Measurements from ENCODE around the gene RBM11.

DNA sequence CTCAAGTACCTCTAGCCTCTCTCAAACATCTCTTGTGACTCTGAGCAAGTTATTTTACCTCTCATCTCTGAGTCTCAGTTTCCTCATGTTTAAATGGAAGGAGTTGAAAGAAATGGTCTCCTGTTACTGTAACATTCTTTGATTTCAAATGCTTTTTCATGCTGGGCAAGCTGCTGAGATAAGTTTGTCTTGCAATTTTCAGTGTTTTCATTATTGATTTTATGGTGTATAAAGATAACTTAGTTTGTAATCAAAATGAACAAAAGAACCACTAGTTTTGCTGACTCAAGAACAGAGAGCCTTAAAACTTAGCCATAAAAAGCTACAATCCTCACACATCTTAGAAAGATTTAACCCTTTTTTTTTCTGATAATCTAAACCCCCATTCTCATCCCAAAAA, 9.7 kb upstream of the RBM11 start:
- TF ChIP-seq, protein P1, sequence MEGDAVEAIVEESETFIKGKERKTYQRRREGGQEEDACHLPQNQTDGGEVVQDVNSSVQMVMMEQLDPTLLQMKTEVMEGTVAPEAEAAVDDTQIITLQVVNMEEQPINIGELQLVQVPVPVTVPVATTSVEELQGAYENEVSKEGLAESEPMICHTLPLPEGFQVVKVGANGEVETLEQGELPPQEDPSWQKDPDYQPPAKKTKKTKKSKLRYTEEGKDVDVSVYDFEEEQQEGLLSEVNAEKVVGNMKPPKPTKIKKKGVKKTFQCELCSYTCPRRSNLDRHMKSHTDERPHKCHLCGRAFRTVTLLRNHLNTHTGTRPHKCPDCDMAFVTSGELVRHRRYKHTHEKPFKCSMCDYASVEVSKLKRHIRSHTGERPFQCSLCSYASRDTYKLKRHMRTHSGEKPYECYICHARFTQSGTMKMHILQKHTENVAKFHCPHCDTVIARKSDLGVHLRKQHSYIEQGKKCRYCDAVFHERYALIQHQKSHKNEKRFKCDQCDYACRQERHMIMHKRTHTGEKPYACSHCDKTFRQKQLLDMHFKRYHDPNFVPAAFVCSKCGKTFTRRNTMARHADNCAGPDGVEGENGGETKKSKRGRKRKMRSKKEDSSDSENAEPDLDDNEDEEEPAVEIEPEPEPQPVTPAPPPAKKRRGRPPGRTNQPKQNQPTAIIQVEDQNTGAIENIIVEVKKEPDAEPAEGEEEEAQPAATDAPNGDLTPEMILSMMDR (conservative IDR thresholded peaks at IDR 0.05): no peak
- no peak for TF ChIP-seq EZH2 (IDR thresholded peaks at IDR 0.05; ENCODE audit: low read depth)

Data from PC-9 (cell line).